ENCODE data around the gene SLC10A6. TPM values are rescaled to one million over a fixed set of nuclear protein-coding genes. Genes with fewer than 3 reads are reported as not detected.

Gene SLC10A6
- total RNA-seq, 1 experiment from 2014 or later, result not detected

DNA sequence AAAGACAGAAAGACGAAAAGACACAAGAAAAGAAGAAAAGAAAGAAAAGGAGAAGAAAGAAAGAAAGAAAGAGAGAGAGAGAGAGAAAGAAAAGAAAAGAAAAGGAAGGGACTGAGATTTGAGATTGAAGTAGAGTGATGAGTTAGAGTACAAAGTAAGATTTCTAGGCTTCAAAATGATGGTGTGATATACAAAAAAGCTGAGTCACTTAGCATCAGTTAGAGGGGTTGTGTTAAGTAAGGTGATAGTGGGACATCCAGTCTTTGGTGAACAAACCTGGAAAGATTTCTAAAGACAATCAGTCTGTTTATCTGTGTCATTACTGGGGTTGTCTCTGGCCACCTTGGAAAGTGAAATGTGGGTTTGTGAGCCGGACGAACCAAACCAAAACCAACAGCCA, 13.5 kb downstream of the SLC10A6 start:
- POLR2A ChIA-PET, result no interaction called here

GRCh38 chr4:86834901-86835300, 14.3 kb downstream of the SLC10A6 start:
- H3K36me3 ChIP-seq (ENCODE audit: control insufficient read depth, insufficient read depth, low read length), result no peaks in the 10 kb centered on the region
- H3K27me3 Mint-ChIP-seq (ENCODE audit: insufficient read depth, unreplicated experiment), result no peaks in the 10 kb centered on the region
- no peaks in the 10 kb centered on the region for H3K4me1 Mint-ChIP-seq (ENCODE audit: low read depth, unreplicated experiment)
- ChIA-PET CTCF (no interaction called here), POLR2A (no interaction called here)
- H3K27me3 ChIP-seq (replicated peaks; ENCODE audit: control insufficient read depth, insufficient read depth, low read length), result no peaks in the 10 kb centered on the region
- no peak for DNase-seq
- H3K4me1 ChIP-seq, result no peaks in the 10 kb centered on the region
- intact Hi-C loops (cut with micrococcal nuclease; ENCODE audit: unreplicated experiment), result no loop called here
- no TSS peak for BruUV-seq (replicated peaks)
- H3K4me3 ChIP-seq (ENCODE audit: low read depth, low read length), result no peak overlapping the region
- H3K36me3 Mint-ChIP-seq (ENCODE audit: insufficient read depth, unreplicated experiment), result no peaks in the 10 kb centered on the region
- no peaks in the 10 kb centered on the region for H3K9me3 ChIP-seq
- no peaks in the 10 kb centered on the region for H3K9me3 Mint-ChIP-seq (ENCODE audit: unreplicated experiment)
- H3K27ac Mint-ChIP-seq (ENCODE audit: unreplicated experiment), result no peak overlapping the region
- no peak overlapping the region for H3K4me3 Mint-ChIP-seq (ENCODE audit: unreplicated experiment)
- TF ChIP-seq, protein P1, sequence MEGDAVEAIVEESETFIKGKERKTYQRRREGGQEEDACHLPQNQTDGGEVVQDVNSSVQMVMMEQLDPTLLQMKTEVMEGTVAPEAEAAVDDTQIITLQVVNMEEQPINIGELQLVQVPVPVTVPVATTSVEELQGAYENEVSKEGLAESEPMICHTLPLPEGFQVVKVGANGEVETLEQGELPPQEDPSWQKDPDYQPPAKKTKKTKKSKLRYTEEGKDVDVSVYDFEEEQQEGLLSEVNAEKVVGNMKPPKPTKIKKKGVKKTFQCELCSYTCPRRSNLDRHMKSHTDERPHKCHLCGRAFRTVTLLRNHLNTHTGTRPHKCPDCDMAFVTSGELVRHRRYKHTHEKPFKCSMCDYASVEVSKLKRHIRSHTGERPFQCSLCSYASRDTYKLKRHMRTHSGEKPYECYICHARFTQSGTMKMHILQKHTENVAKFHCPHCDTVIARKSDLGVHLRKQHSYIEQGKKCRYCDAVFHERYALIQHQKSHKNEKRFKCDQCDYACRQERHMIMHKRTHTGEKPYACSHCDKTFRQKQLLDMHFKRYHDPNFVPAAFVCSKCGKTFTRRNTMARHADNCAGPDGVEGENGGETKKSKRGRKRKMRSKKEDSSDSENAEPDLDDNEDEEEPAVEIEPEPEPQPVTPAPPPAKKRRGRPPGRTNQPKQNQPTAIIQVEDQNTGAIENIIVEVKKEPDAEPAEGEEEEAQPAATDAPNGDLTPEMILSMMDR (IDR thresholded peaks at IDR 0.05; ENCODE audit: insufficient read depth in 1 of 2, low read depth in 1 of 2, low read length in 1 of 2, severe bottlenecking in 1 of 2, unreplicated experiment in 1 of 2), result no peak

More for the DNA sequence above, 13.5 kb downstream of the SLC10A6 start:
- Mint-ChIP-seq H3K9me3 (ENCODE audit: unreplicated experiment) (no peaks in the 10 kb centered on the region), H3K36me3 (ENCODE audit: insufficient read depth, unreplicated experiment) (no peaks in the 10 kb centered on the region), H3K4me3 (ENCODE audit: unreplicated experiment) (no peak overlapping the region), H3K27me3 (ENCODE audit: insufficient read depth, unreplicated experiment) (no peaks in the 10 kb centered on the region), H3K27ac (ENCODE audit: unreplicated experiment) (no peak overlapping the region), H3K4me1 (ENCODE audit: low read depth, unreplicated experiment) (no peaks in the 10 kb centered on the region)
- intact Hi-C loops (cut with micrococcal nuclease; ENCODE audit: unreplicated experiment), result no loop called here
- H3K4me1 ChIP-seq, result no peaks in the 10 kb centered on the region
- no peak for DNase-seq
- no peak overlapping the region for H3K4me3 ChIP-seq (ENCODE audit: low read depth, low read length)
- BruUV-seq (replicated peaks), result no TSS peak
- no peaks in the 10 kb centered on the region for H3K9me3 ChIP-seq
- no peaks in the 10 kb centered on the region for H3K27me3 ChIP-seq (replicated peaks; ENCODE audit: control insufficient read depth, insufficient read depth, low read length)
- CTCF ChIA-PET, result no interaction called here
- H3K36me3 ChIP-seq (ENCODE audit: control insufficient read depth, insufficient read depth, low read length), result no peaks in the 10 kb centered on the region
- TF ChIP-seq, protein P1 (IDR thresholded peaks at IDR 0.05; ENCODE audit: insufficient read depth in 1 of 2, low read depth in 1 of 2, low read length in 1 of 2, severe bottlenecking in 1 of 2, unreplicated experiment in 1 of 2), result no peak

DNA sequence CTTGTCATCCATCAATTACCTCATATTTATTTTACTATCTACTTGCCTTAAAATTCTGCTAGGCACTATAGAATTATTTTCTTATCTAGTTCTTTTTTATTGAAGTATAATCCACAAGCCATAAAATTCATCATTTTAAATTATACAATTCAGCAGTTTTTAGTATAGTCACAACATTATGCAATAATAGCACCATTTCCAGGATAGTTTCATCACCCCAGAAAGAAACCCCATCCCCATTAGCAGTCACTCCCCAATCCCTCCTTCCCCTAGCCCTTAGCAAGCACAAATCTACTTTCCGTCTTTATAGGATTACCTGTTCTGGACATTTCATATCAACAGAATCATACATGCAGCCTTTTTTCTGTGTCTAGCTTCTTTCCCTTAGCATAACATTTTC, 15.6 kb downstream of the SLC10A6 start:
- ChIA-PET CTCF (no interaction called here), POLR2A (no interaction called here)
- no peak overlapping the region for H3K27ac Mint-ChIP-seq (ENCODE audit: unreplicated experiment)
- DNase-seq, result no peak
- no peaks in the 10 kb centered on the region for H3K9me3 ChIP-seq
- intact Hi-C loops (cut with micrococcal nuclease; ENCODE audit: unreplicated experiment), result no loop called here
- no peak overlapping the region for H3K4me3 Mint-ChIP-seq (ENCODE audit: unreplicated experiment)
- TF ChIP-seq, protein P1 (IDR thresholded peaks at IDR 0.05; ENCODE audit: insufficient read depth in 1 of 2, low read depth in 1 of 2, low read length in 1 of 2, severe bottlenecking in 1 of 2, unreplicated experiment in 1 of 2), result no peak
- H3K36me3 ChIP-seq (ENCODE audit: control insufficient read depth, insufficient read depth, low read length), result no peaks in the 10 kb centered on the region
- no peaks in the 10 kb centered on the region for H3K27me3 Mint-ChIP-seq (ENCODE audit: insufficient read depth, unreplicated experiment)
- no peaks in the 10 kb centered on the region for H3K9me3 Mint-ChIP-seq (ENCODE audit: unreplicated experiment)
- H3K36me3 Mint-ChIP-seq (ENCODE audit: insufficient read depth, unreplicated experiment), result no peaks in the 10 kb centered on the region
- H3K4me1 ChIP-seq, result no peaks in the 10 kb centered on the region
- no TSS peak for BruUV-seq (replicated peaks)
- H3K4me1 Mint-ChIP-seq (ENCODE audit: low read depth, unreplicated experiment), result no peaks in the 10 kb centered on the region
- H3K27me3 ChIP-seq (replicated peaks; ENCODE audit: control insufficient read depth, insufficient read depth, low read length), result no peaks in the 10 kb centered on the region
- H3K4me3 ChIP-seq (ENCODE audit: low read depth, low read length), result no peak overlapping the region

Data from Caco-2 (cell line).